T follicular helper cell (primary cell): Measurements from ENCODE around the gene HSD3B7.

Experiments used
- DNase-seq: peaks from one replicate; pipeline ENCODE4 v3.0.0-alpha.2; 2020; ENCODE audit warnings: low read depth

Gene HSD3B7

DNA sequence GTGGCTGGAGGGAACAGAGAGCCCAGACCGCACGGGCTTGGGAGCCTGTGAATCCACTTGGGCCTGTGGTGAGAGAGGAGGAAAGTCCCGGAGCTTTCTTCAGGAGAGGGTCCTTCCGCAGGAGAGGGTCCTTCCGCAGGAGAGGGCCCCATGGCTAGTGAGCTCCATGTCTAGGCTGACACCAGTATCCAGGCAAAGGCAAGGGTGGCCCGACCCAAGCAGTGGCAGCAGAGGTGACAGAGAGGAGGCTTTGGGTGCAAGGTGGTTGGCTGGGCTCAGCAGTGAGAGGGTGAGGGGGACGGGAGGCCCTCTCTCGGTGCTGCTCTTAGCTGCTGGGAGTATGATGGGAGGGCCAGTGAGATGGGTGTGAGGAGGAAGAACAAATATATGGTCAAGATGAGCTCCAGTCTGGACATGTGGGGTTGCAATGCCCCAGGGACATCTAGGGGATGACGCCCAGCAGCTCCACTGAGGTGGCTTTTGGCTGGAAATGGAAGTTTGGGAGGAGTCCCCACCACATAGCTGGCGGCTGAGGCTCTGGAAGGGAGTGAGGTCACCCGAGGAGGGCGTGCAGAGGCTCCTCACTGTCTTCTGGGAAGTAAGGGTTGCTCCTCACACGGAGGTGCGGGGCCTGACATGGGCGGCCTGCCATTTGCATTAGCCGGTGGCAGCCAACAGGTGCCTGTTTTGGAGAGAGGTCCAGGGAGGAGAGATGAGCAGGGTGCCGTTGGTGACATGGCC, 2.3 kb upstream of the HSD3B7 start:
- DNase-seq = no peak

- no peak for DNase-seq
Observed at GRCh38 chr16:30983289-30983889, 1.6 kb upstream of the HSD3B7 start.

- DNase-seq = no peak
Observed at GRCh38 chr16:30983898-30984610, 953 bp upstream of the HSD3B7 start.

- DNase-seq = no peak
Observed at GRCh38 chr16:30985401-30986128, 558 bp downstream of the HSD3B7 start.

- no peak for DNase-seq
Observed at GRCh38 chr16:30986129-30986991, 1.4 kb downstream of the HSD3B7 start.

GRCh38 chr16:30987581-30988190, 2.7 kb downstream of the HSD3B7 start:
- no peak for DNase-seq

- DNase-seq = no peak
Observed at GRCh38 chr16:30989469-30990047, 4.6 kb downstream of the HSD3B7 start.

- DNase-seq = no peak
Observed at GRCh38 chr16:30990105-30990504, 5.1 kb downstream of the HSD3B7 start.

DNA sequence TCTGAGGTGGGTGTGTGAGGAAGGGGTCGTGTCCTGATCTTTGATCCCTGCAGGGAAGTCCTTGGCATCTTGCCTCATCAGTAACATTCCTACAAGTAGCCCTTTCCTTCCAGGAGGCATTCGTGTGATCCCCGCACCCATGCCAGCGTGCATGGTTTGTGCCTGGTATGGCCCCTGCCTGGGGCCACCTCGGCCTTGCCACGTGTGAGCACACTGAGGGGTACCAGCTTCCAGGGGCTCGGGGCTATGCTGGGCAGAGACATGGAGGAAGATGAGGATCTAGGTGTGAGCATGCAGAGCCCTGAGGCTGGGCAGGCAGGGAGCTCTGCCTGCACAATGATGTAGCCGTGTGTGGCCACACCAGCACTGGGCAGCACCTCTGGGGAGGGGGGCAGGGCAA, 6.0 kb downstream of the HSD3B7 start:
- no peak for DNase-seq

- no peak for DNase-seq
Observed at GRCh38 chr16:30992276-30992780, 7.3 kb downstream of the HSD3B7 start.

DNA sequence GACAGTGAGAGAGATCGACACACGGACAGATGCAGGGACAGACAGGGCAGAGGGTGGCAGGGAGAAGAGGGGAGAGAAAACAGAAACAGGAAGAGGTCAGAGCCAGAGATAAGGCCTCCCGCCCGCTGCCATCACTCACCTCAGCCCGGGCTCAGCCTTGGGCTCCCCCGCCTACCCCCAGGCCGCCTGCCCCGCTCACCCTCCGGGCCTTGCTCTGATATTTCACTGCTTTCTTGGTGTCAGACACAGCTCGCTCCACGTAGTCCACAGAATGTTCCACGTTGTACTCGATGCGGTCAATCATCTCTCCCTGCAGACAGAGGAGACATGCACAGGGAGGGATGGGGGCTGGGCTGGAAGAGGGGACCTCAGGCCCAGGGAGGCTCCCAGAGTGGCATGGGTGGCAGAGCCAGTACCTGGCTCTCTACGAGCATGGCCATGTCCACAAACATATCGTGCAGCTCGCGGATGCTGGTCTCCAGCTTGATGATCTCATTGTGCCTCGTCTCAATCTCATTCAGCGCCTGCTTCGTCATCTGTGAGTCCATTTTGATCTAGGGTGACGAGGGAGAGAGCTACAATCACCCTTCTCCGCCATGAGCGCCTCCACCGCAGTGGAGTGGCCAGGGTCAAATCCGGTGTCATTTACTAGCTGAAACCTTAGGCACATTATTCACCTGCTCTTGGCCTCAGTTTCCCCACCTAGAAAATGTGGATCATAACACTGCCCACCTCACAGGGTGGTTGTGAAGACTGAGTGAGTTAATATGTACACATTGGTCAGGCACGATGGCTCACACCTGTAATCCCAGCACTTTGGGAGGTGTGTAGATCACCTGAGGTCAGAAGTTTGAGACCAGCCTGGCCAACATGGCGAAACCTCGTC, 8.2 kb downstream of the HSD3B7 start:
- DNase-seq = no peak

DNA sequence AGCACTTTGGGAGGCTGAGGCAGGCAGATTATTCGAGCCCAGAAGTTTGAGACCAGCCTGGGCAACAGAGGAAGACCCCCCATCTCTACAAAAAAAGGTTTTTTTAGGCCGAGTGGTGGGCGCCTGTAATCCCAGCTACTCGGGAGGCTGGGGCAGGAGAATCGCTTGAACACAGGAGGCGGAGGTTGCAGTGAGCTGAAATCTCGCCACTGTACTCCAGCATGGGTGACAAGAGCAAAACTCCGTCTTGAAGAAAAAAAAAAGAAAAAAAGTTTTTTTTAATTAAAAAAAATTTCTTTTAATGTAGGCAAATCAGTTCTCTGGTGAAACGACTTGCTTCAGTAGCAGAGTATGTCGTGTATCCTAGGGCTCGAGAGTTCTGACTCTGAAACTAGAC, 10.9 kb downstream of the HSD3B7 start:
- DNase-seq = no peak

DNA sequence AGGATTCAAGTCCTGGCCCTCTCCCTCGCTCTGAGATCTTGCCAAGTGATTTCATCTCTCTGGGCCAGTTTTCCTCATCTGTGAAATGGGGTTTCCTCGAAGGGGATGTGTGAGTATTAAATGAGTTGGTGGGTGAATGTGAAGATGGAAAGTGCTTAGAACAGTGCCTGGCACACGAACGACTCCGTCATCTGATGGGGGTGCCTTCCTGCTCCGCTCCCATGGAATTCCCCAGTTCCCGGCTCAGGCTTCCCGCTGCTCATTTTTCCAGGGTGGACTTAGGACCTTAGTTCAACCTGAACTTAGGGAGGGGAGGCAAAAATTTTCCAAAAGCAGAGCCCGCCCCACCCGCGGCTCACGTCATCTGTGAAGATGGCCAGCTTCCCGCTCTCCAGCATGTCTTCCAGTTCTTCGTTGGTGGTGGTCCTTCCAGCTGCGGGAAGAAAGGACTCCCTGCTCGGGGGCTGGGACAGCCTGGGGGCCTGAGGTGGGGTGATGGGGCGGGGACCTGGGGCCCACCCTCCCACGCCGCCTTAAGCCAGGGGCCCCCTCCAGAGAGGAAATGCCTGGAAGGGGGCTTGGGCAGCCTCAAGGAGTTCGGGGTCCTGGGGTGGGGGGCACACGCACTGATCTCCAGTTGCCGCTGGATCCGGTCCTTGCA, 11.4 kb downstream of the HSD3B7 start:
- no peak for DNase-seq

DNA sequence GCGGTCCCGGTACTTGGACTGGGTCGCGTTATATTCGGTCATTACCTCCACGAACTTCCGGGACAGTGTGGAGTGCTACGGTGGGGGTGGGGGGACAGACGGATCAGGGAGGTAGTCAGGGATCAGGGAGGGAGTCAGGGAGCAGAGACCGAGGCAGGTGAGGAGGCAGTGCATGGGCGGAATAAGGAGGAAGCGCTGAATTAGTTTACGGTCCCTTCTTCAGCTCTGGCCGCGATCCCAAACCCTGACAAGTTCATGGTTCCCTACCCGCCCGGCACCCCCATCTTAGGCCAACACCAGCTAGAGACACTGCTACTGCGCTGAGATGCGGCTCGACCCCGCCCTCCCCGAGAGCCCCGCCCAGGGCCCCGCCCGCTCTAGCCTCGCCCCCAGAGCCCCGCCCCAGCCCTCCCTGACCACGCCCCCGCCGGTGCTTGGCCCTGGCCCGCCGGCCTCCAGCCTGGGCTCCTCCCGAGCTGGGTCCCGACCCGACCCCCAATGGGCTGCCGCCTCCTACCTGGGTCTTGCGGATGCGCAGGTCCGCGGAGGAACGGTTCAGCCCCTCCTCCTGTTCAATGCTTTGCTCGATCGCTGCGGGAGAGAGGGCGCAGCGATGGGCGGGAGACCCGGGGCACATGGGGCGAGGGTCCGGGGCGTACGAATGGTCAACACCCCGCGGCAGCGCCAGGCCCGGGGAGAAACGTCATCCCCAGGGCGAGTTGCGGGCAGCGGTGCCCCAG, 12.1 kb downstream of the HSD3B7 start:
- DNase-seq = peak; percentile 76

GRCh38 chr16:30997725-30998711, 13.0 kb downstream of the HSD3B7 start:
- no peak for DNase-seq

- DNase-seq = no peak
Observed at GRCh38 chr16:30998852-30999761, 14.1 kb downstream of the HSD3B7 start.
